Activated naive CD8-positive, alpha-beta T cell treated with anti-CD3 and anti-CD28 coated beads for 36 hours (primary cell): ENCODE results near the gene FGF9. TPM values are rescaled to one million over a fixed set of nuclear protein-coding genes. Genes with fewer than 3 reads are reported as not detected.

Source experiments
- DNase-seq: peaks from one replicate; pipeline ENCODE4 v3.0.0; 2021
- H3K27ac Mint-ChIP-seq: one replicate; pipeline ENCODE4 v1.8.0; 2022; ENCODE audit warnings: mild to moderate bottlenecking, moderate library complexity, mixed read lengths
- H3K27me3 Mint-ChIP-seq: one replicate; pipeline ENCODE4 v1.8.0; 2022; ENCODE audit warnings: mild to moderate bottlenecking, mixed read lengths
- H3K36me3 Mint-ChIP-seq: one replicate; pipeline ENCODE4 v1.8.0; 2021; ENCODE audit warnings: mild to moderate bottlenecking, mixed read lengths
- H3K4me1 Mint-ChIP-seq: one replicate; pipeline ENCODE4 v1.8.0; 2021; ENCODE audit warnings: mixed read lengths
- H3K4me3 Mint-ChIP-seq: one replicate; pipeline ENCODE4 v1.8.0; 2022; ENCODE audit warnings: mild to moderate bottlenecking, moderate library complexity, mixed read lengths
- H3K9me3 Mint-ChIP-seq: one replicate; pipeline ENCODE4 v1.8.0; 2022; ENCODE audit warnings: mixed read lengths
- total RNA-seq, 2 experiments: library from RNA; stranded (reverse); gene quantifications; one replicate each; pipeline ENCODE4 v1.2.3, GENCODE V29; 2021

FGF9 gene
- total RNA-seq, 2 experiments from 2014 or later, result 0.25 to 0.50 TPM

DNA sequence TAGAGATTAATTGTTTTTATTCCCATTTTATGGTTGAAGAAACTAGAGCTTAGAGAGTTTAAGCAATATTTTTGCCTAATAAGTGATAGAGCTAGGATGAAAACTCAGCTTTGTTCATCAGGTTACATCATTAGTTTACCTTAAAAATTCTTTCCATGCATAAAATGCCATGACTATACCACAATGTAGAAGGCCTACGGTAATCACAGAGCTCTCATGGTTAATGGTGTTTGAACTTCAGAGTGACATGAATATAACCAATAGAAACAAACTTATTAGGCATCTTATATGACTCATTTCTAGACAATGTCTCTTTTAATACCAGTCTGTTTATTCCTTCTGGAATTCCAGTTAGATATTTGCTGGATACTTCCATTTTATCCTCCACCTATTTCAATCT is 78.5 kb downstream of the FGF9 start:
- no peaks in the 10 kb centered on the region for H3K36me3 Mint-ChIP-seq
- H3K4me1 Mint-ChIP-seq, result no peaks in the 10 kb centered on the region
- H3K27ac Mint-ChIP-seq, result no peak overlapping the region
- peaks cover 4% of the 10 kb centered on the region for H3K9me3 Mint-ChIP-seq
- H3K27me3 Mint-ChIP-seq, result peaks cover 20% of the 10 kb centered on the region
- no peak for DNase-seq
- no peak overlapping the region for H3K4me3 Mint-ChIP-seq

DNA sequence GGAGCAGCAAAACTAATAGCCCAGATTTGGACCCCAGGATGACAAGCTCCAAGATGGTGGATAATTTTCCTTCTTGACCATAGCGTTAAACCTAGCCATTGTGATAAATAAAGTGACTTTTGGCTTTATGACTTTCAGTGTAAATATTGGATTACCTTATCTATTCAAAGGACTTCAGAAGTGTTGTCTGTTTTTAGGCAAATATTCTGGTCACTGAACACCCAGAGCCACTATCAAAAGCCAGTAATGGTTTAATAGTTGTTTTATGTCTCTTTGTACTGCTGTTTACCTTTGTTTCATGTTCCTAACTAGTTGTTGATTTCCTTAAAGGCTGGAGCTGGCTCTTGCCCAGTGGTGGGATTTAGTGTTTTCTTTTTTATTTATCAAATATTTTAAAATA is 81.6 kb downstream of the FGF9 start:
- no peaks in the 10 kb centered on the region for H3K36me3 Mint-ChIP-seq
- peaks cover 17% of the 10 kb centered on the region for H3K27me3 Mint-ChIP-seq
- H3K4me1 Mint-ChIP-seq, result no peaks in the 10 kb centered on the region
- H3K27ac Mint-ChIP-seq, result no peak overlapping the region
- peaks cover 4% of the 10 kb centered on the region for H3K9me3 Mint-ChIP-seq
- no peak overlapping the region for H3K4me3 Mint-ChIP-seq
- DNase-seq, result no peak

DNA sequence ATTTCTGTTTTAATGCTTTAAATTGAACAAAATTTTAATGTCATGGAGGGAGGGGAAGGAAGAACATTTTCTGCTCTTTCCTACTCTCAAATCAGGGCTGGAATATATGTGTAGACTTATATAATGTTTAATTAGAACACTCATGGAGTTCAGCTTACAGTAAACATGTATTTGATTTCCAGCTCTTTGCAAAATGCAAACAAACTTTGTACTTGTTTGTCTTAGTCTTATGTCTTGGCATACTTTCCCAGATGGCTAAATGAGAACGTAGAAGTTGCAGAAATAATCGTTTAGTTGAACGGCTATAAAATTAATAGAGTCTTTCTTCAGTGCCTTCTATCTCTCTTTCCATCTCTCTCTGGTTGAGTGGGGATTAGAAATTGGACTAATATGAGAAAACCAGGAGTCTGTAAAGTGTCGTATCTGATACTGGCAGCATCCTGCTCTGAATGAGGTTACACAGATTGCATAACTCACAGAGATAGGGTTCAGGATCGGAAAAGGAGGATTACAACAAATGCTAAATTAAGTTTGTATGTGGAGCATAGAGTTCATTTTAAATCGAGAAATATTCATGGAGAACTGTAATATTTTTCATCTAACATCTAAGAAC is 82.3 kb downstream of the FGF9 start:
- peaks cover 13% of the 10 kb centered on the region for H3K27me3 Mint-ChIP-seq
- DNase-seq, result no peak
- no peak overlapping the region for H3K4me3 Mint-ChIP-seq
- peaks cover 4% of the 10 kb centered on the region for H3K9me3 Mint-ChIP-seq
- H3K27ac Mint-ChIP-seq, result no peak overlapping the region
- no peaks in the 10 kb centered on the region for H3K36me3 Mint-ChIP-seq
- H3K4me1 Mint-ChIP-seq, result no peaks in the 10 kb centered on the region

Other genes with a start within 250 kb of the FGF9 start
- gene ZDHHC20, start 211.8 kb upstream of the FGF9 start, total RNA-seq, result 10 to 100 TPM; 52.0 to 52.8 TPM
- 10 to 100 TPM; 33.0 to 35.0 TPM for gene MICU2, start 66.9 kb upstream of the FGF9 start, total RNA-seq